Endothelial cell (in vitro differentiated cells): ENCODE data around the gene ACTL7B. TPM values are rescaled to one million over a fixed set of nuclear protein-coding genes. Genes with fewer than 3 reads are reported as not detected.
"Not testable (repeated sequence)": the region's sequence is repeated elsewhere in the genome, so short reads cannot be mapped to it uniquely, and the experiment has no call there.

ENCODE experiments used
- DNase-seq: peaks from one replicate; pipeline ENCODE4 v3.0.0; 2021; ENCODE audit warnings: low spot score
- H3K27ac Mint-ChIP-seq: one replicate; pipeline ENCODE4 v1.8.0; 2021; ENCODE audit warnings: mixed read lengths, inconsistent platforms; ENCODE audit not compliant: unreplicated experiment
- H3K27me3 Mint-ChIP-seq: one replicate; pipeline ENCODE4 v1.8.0; 2021; ENCODE audit warnings: mild to moderate bottlenecking, moderate library complexity, mixed read lengths, inconsistent platforms; ENCODE audit not compliant: unreplicated experiment
- H3K36me3 Mint-ChIP-seq: one replicate; pipeline ENCODE4 v1.8.0; 2021; ENCODE audit warnings: mild to moderate bottlenecking, low read depth, mixed read lengths, inconsistent platforms; ENCODE audit not compliant: unreplicated experiment
- H3K4me1 Mint-ChIP-seq: one replicate; pipeline ENCODE4 v1.8.0; 2021; ENCODE audit warnings: mild to moderate bottlenecking, mixed read lengths, inconsistent platforms; ENCODE audit not compliant: unreplicated experiment
- H3K4me3 Mint-ChIP-seq: one replicate; pipeline ENCODE4 v1.8.0; 2021; ENCODE audit warnings: mild to moderate bottlenecking, mixed read lengths, inconsistent platforms; ENCODE audit not compliant: unreplicated experiment
- H3K9me3 Mint-ChIP-seq: one replicate; pipeline ENCODE4 v1.8.0; 2021; ENCODE audit warnings: mixed read lengths, inconsistent platforms; ENCODE audit not compliant: unreplicated experiment
- CTCF ChIP-seq: fragments of 200-600 bp; sonication (generic); IDR thresholded peaks from one replicate; pipeline ENCODE4 v1.5.0; 2021; ENCODE audit warnings: antibody characterized with exemption; ENCODE audit not compliant: unreplicated experiment
- total RNA-seq: library from RNA; stranded (reverse); fragmentation: NEBNext Ultra II Directional; extraction: Animal tissue kit (Norgen Biotek cat#: 25700); gene quantifications from one replicate; pipeline ENCODE4 v1.2.1, GENCODE V29; 2021; ENCODE audit not compliant: unreplicated experiment

ACTL7B gene
- total RNA-seq, 1 donor from 2014 or later = not detected

GRCh38 chr9:108850293-108850897, 5.4 kb downstream of the ACTL7B start:
- no peaks in the 10 kb centered on the region for H3K27me3 Mint-ChIP-seq
- no peak overlapping the region for H3K4me3 Mint-ChIP-seq
- H3K4me1 Mint-ChIP-seq = peaks cover 14% of the 10 kb centered on the region
- no peak for DNase-seq
- TF ChIP-seq CTCF = no peak
- no peaks in the 10 kb centered on the region for H3K9me3 Mint-ChIP-seq
- no peak overlapping the region for H3K27ac Mint-ChIP-seq
- no peaks in the 10 kb centered on the region for H3K36me3 Mint-ChIP-seq

GRCh38 chr9:108848296-108848695, 7.5 kb downstream of the ACTL7B start:
- H3K36me3 Mint-ChIP-seq = not testable (repeated sequence)

GRCh38 chr9:108845947-108846346, 9.8 kb downstream of the ACTL7B start:
- no peaks in the 10 kb centered on the region for H3K9me3 Mint-ChIP-seq
- no peaks in the 10 kb centered on the region for H3K27me3 Mint-ChIP-seq
- H3K4me3 Mint-ChIP-seq = no peak overlapping the region
- peaks cover 9% of the 10 kb centered on the region for H3K4me1 Mint-ChIP-seq
- no peak for TF ChIP-seq CTCF
- no peaks in the 10 kb centered on the region for H3K36me3 Mint-ChIP-seq
- DNase-seq = no peak
- H3K27ac Mint-ChIP-seq = no peak overlapping the region

More at GRCh38 chr9:108848296-108848695, 7.5 kb downstream of the ACTL7B start:
- H3K27me3 Mint-ChIP-seq, H3K4me3 Mint-ChIP-seq, H3K27ac Mint-ChIP-seq, H3K9me3 Mint-ChIP-seq, DNase-seq: not testable (repeated sequence)
- peaks cover 14% of the 10 kb centered on the region for H3K4me1 Mint-ChIP-seq

GRCh38 chr9:108845507-108845906, 10.3 kb downstream of the ACTL7B start:
- no peak overlapping the region for H3K4me3 Mint-ChIP-seq

GRCh38 chr9:108844856-108845255, 10.9 kb downstream of the ACTL7B start:
- DNase-seq = no peak
- Mint-ChIP-seq H3K4me1 (peaks cover 9% of the 10 kb centered on the region), H3K27ac (no peak overlapping the region), H3K4me3 (no peak overlapping the region), H3K27me3 (no peaks in the 10 kb centered on the region), H3K9me3 (no peaks in the 10 kb centered on the region), H3K36me3 (no peaks in the 10 kb centered on the region)
- no peak for TF ChIP-seq CTCF

More at GRCh38 chr9:108845507-108845906, 10.3 kb downstream of the ACTL7B start:
- no peak for TF ChIP-seq CTCF
- Mint-ChIP-seq H3K36me3 (no peaks in the 10 kb centered on the region), H3K4me1 (peaks cover 9% of the 10 kb centered on the region), H3K27ac (no peak overlapping the region), H3K27me3 (no peaks in the 10 kb centered on the region), H3K9me3 (no peaks in the 10 kb centered on the region)
- no peak for DNase-seq
